GM18520 (cell line): ENCODE results near the gene MICOS13.

ENCODE experiments used
- ATAC-seq: cut with Tn5 transposase; IDR thresholded peaks from one replicate; pipeline ENCODE4 v1.9.1; 2021; ENCODE audit not compliant: unreplicated experiment

MICOS13 gene

GRCh38 chr19:5667751-5668271 is 12.5 kb downstream of the MICOS13 start:
- ATAC-seq, result no peak

GRCh38 chr19:5666921-5667610 is 13.2 kb downstream of the MICOS13 start:
- no peak for ATAC-seq

- no peak for ATAC-seq
Measured at GRCh38 chr19:5665781-5666513, 14.4 kb downstream of the MICOS13 start.

- no peak for ATAC-seq
Measured at GRCh38 chr19:5664515-5664914, 15.8 kb downstream of the MICOS13 start.

- ATAC-seq, result no peak
Measured at GRCh38 chr19:5663904-5664303, 16.4 kb downstream of the MICOS13 start.

- no peak for ATAC-seq
Measured at GRCh38 chr19:5661483-5661882, 18.8 kb downstream of the MICOS13 start.

GRCh38 chr19:5655412-5655811 is 24.9 kb downstream of the MICOS13 start:
- no peak for ATAC-seq

GRCh38 chr19:5654931-5655330 is 25.4 kb downstream of the MICOS13 start:
- no peak for ATAC-seq

- ATAC-seq, result no peak
Measured at GRCh38 chr19:5652261-5652660, 28.1 kb downstream of the MICOS13 start.

- no peak for ATAC-seq
Measured at GRCh38 chr19:5651361-5651760, 29.0 kb downstream of the MICOS13 start.

GRCh38 chr19:5648464-5648863 is 31.9 kb downstream of the MICOS13 start:
- no peak for ATAC-seq

GRCh38 chr19:5646703-5647102 is 33.6 kb downstream of the MICOS13 start:
- no peak for ATAC-seq

GRCh38 chr19:5645409-5645808 is 34.9 kb downstream of the MICOS13 start:
- ATAC-seq, result no peak

- ATAC-seq, result no peak
Measured at GRCh38 chr19:5644037-5644436, 36.3 kb downstream of the MICOS13 start.

GRCh38 chr19:5643060-5643459 is 37.3 kb downstream of the MICOS13 start:
- no peak for ATAC-seq

- no peak for ATAC-seq
Measured at GRCh38 chr19:5642204-5642603, 38.1 kb downstream of the MICOS13 start.

GRCh38 chr19:5641171-5641570 is 39.1 kb downstream of the MICOS13 start:
- ATAC-seq, result no peak

- no peak for ATAC-seq
Measured at GRCh38 chr19:5637971-5638370, 42.3 kb downstream of the MICOS13 start.

GRCh38 chr19:5635427-5635826 is 44.9 kb downstream of the MICOS13 start:
- no peak for ATAC-seq

- ATAC-seq, result no peak
Measured at GRCh38 chr19:5632657-5633056, 47.7 kb downstream of the MICOS13 start.

GRCh38 chr19:5632241-5632612 is 48.1 kb downstream of the MICOS13 start:
- ATAC-seq, result no peak

- ATAC-seq, result no peak
Measured at GRCh38 chr19:5631567-5632240, 48.6 kb downstream of the MICOS13 start.
